Measurements from ENCODE around the gene POU2AF2.

POU2AF2 gene

GRCh38 chr11:111325259-111325658 is 79.7 kb downstream of the POU2AF2 start:
- no peak for TF ChIP-seq CTCF (IDR thresholded peaks at IDR 0.05; ENCODE audit: low read depth, low read length)
- no peak for DNase-seq (ENCODE audit: extremely low read depth, low read depth)

- no peak for TF ChIP-seq CTCF (IDR thresholded peaks at IDR 0.05; ENCODE audit: low read depth, low read length)
- DNase-seq (ENCODE audit: extremely low read depth, low read depth): no peak
Observed at GRCh38 chr11:111326824-111327223, 81.3 kb downstream of the POU2AF2 start.

GRCh38 chr11:111327908-111328624 is 82.5 kb downstream of the POU2AF2 start:
- no peak for DNase-seq (ENCODE audit: extremely low read depth, low read depth)
- no peak for TF ChIP-seq CTCF (IDR thresholded peaks at IDR 0.05; ENCODE audit: low read depth, low read length)

GRCh38 chr11:111329306-111330204 is 84.0 kb downstream of the POU2AF2 start:
- TF ChIP-seq CTCF (IDR thresholded peaks at IDR 0.05; ENCODE audit: low read depth, low read length): no peak
- DNase-seq (ENCODE audit: extremely low read depth, low read depth): no peak

GRCh38 chr11:111330234-111330893 is 84.8 kb downstream of the POU2AF2 start:
- no peak for DNase-seq (ENCODE audit: extremely low read depth, low read depth)
- no peak for TF ChIP-seq CTCF (IDR thresholded peaks at IDR 0.05; ENCODE audit: low read depth, low read length)

GRCh38 chr11:111331711-111332479 is 86.4 kb downstream of the POU2AF2 start:
- no peak for TF ChIP-seq CTCF (IDR thresholded peaks at IDR 0.05; ENCODE audit: low read depth, low read length)
- DNase-seq (ENCODE audit: extremely low read depth, low read depth): peak; percentile 27

All from AG09319 (cell line).